Measurements from ENCODE around the gene LSM10.

- TF ChIP-seq CTCF (conservative IDR thresholded peaks at IDR 0.05; ENCODE audit: low read depth in 2 of 2) (no peak), EZH2phosphoT487 (IDR thresholded peaks at IDR 0.05; ENCODE audit: unreplicated experiment) (no peak), POLR2AphosphoS5 (IDR thresholded peaks at IDR 0.05; ENCODE audit: low read depth) (no peak), EZH2 (IDR thresholded peaks at IDR 0.05; ENCODE audit: low read depth, unreplicated experiment) (no peak)
These were observed 29.9 kb downstream of the LSM10 start for GRCh38 chr1:36367798-36368197.

Measured in GM23338 (cell line).